Astrocyte (in vitro differentiated cells and primary cell): ENCODE measurements around the gene EN1. TPM values are rescaled to one million over a fixed set of nuclear protein-coding genes. Genes with fewer than 3 reads are reported as not detected.

ENCODE experiments used
- DNase-seq: peaks from one replicate; pipeline ENCODE4 v3.0.0-alpha.2; 2010; ENCODE audit warnings: low read depth
- FAIRE-seq: peaks from 2 replicates; lab custom pipeline; 2011; peaks lifted over from hg19 to GRCh38; lab: Jason Lieb, UNC
- H2AFZ ChIP-seq: 2 replicates; pipeline ENCODE4 v1.6.0; 2012; ENCODE audit warnings: low read depth, low read length, inconsistent platforms
- H3K27ac ChIP-seq: 2 replicates; pipeline ENCODE4 v1.5.1; 2011; ENCODE audit warnings: low read depth, low read length, inconsistent platforms
- H3K27me3 ChIP-seq: 2 replicates; pipeline ENCODE4 v1.6.0; 2011; ENCODE audit warnings: low read length, inconsistent platforms; ENCODE audit not compliant: insufficient read depth
- H3K36me3 ChIP-seq: 2 replicates; pipeline ENCODE4 v1.5.1; 2011; ENCODE audit warnings: low read length, inconsistent platforms; ENCODE audit not compliant: insufficient read depth
- H3K4me1 ChIP-seq: 2 replicates; pipeline ENCODE4 v1.5.1; 2011; ENCODE audit warnings: low read length, inconsistent platforms; ENCODE audit not compliant: insufficient read depth
- H3K4me2 ChIP-seq: 2 replicates; pipeline ENCODE4 v1.6.0; 2012; ENCODE audit warnings: low read length, inconsistent platforms
- H3K4me3 ChIP-seq: 2 replicates; pipeline ENCODE4 v1.5.1; 2011; ENCODE audit warnings: low read depth, mild to moderate bottlenecking, low read length, inconsistent platforms; ENCODE audit not compliant: insufficient read depth
- H3K79me2 ChIP-seq: 2 replicates; pipeline ENCODE4 v1.6.0; 2012; ENCODE audit warnings: mild to moderate bottlenecking, low read length, inconsistent platforms; ENCODE audit not compliant: insufficient read depth
- H3K9ac ChIP-seq: 2 replicates; pipeline ENCODE4 v1.6.0; 2012; ENCODE audit warnings: mild to moderate bottlenecking, low read length, inconsistent platforms
- H3K9me3 ChIP-seq: 2 replicates; pipeline ENCODE4 v1.5.1; 2012; ENCODE audit warnings: low read depth, mild to moderate bottlenecking, low read length, inconsistent platforms; ENCODE audit not compliant: insufficient read depth
- H4K20me1 ChIP-seq: 2 replicates; pipeline ENCODE4 v1.6.0; 2012; ENCODE audit warnings: low read length, inconsistent platforms; ENCODE audit not compliant: insufficient read depth
- H3K27ac Mint-ChIP-seq: one replicate; pipeline ENCODE4 v1.8.0; 2021; ENCODE audit warnings: mild to moderate bottlenecking, mixed read lengths; ENCODE audit not compliant: unreplicated experiment
- H3K27me3 Mint-ChIP-seq: one replicate; pipeline ENCODE4 v1.8.0; 2021; ENCODE audit warnings: low read depth, mixed read lengths; ENCODE audit not compliant: unreplicated experiment
- H3K36me3 Mint-ChIP-seq: one replicate; pipeline ENCODE4 v1.8.0; 2021; ENCODE audit warnings: low read depth, mixed read lengths; ENCODE audit not compliant: unreplicated experiment
- H3K4me1 Mint-ChIP-seq: one replicate; pipeline ENCODE4 v1.8.0; 2021; ENCODE audit warnings: low read depth, mixed read lengths; ENCODE audit not compliant: unreplicated experiment
- H3K4me3 Mint-ChIP-seq: one replicate; pipeline ENCODE4 v1.8.0; 2021; ENCODE audit warnings: mild to moderate bottlenecking, moderate library complexity, mixed read lengths; ENCODE audit not compliant: unreplicated experiment
- H3K9me3 Mint-ChIP-seq: one replicate; pipeline ENCODE4 v1.8.0; 2021; ENCODE audit warnings: mild to moderate bottlenecking, mixed read lengths; ENCODE audit not compliant: unreplicated experiment
- CTCF ChIP-seq: IDR thresholded peaks from 2 replicates; pipeline ENCODE4 v1.5.1; 2011; ENCODE audit warnings: low read depth, mild to moderate bottlenecking, inconsistent platforms, low read length, moderate library complexity; ENCODE audit not compliant: insufficient read depth
- EZH2 ChIP-seq: IDR thresholded peaks from 2 replicates; pipeline ENCODE4 v1.6.1; 2012; ENCODE audit warnings: mild to moderate bottlenecking, low read length, inconsistent platforms; ENCODE audit not compliant: insufficient read depth
- total RNA-seq: library from RNA; stranded (reverse); gene quantifications from 2 replicates; pipeline ENCODE4 v1.2.1, GENCODE V29; 2021

Gene EN1
- total RNA-seq, 1 donor from 2014 or later, result 0.09 TPM

DNA sequence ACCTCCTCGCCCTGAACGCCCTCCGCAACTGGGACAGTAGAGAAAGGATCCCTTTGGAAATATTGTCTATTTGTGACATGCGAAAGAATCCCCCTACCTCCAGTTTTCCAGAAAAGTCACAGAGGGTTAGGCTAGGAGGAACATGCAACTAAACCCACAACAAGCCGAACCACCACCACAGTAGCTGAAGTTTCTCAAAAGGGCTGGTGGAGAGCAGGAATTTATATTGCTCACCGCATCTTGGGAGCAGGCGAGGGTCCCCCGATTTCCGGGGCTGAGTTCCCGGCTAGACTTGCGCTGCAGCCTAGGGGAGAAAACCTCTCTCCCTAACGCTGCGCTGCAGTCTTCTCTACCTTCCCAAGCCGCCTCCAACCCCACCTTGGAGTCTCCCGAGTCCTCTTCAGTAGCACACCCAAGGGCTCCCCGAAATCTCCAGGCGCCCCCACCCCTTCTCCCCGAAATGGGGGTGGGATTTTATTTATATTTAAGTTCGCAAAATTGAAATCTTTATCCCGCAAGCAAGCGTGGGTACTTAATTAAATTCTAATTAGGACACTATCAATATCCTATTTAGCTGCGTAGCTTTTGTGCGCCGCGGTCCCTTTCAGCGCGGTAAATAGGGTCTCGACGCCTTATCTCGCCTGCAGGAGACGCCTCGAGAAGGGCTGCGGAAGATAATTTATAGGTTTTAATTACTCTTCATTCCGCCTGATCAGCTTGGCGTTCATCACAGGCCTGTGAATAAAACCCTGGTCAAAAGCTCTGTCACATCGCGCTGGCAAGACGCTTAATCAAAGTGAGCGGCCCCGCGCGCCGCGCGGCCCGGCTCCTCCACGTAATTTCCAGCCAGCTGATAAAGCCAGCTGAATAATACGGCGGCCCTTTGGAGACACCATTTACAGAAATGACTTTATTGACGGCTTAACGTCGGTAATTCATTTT, 2.0 kb upstream of the EN1 start:
- Histone ChIP-seq H4K20me1 (peaks cover 4% of the 10 kb centered on the region), H3K4me2 (peak overlapping the region; percentile 85), H2AFZ (no peak overlapping the region), H3K9me3 (peaks cover 3% of the 10 kb centered on the region), H3K27ac (no peak overlapping the region), H3K27me3 (peaks cover 84% of the 10 kb centered on the region), H3K9ac (peak overlapping the region; percentile 47), H3K4me3 (no peak overlapping the region), H3K36me3 (no peaks in the 10 kb centered on the region), H3K4me1 (peaks cover 2% of the 10 kb centered on the region), H3K79me2 (peaks cover 17% of the 10 kb centered on the region)
- FAIRE-seq (no peak), DNase-seq (no peak)
- peaks cover 2% of the 10 kb centered on the region for H3K4me1 Mint-ChIP-seq
- peaks cover 87% of the 10 kb centered on the region for H3K27me3 Mint-ChIP-seq
- peak overlapping the region; percentile 83 for H3K27ac Mint-ChIP-seq
- peaks cover 36% of the 10 kb centered on the region for H3K9me3 Mint-ChIP-seq
- peaks cover 2% of the 10 kb centered on the region for H3K36me3 Mint-ChIP-seq
- no peak overlapping the region for H3K4me3 Mint-ChIP-seq
- TF ChIP-seq CTCF (no peak), EZH2 (no peak)

DNA sequence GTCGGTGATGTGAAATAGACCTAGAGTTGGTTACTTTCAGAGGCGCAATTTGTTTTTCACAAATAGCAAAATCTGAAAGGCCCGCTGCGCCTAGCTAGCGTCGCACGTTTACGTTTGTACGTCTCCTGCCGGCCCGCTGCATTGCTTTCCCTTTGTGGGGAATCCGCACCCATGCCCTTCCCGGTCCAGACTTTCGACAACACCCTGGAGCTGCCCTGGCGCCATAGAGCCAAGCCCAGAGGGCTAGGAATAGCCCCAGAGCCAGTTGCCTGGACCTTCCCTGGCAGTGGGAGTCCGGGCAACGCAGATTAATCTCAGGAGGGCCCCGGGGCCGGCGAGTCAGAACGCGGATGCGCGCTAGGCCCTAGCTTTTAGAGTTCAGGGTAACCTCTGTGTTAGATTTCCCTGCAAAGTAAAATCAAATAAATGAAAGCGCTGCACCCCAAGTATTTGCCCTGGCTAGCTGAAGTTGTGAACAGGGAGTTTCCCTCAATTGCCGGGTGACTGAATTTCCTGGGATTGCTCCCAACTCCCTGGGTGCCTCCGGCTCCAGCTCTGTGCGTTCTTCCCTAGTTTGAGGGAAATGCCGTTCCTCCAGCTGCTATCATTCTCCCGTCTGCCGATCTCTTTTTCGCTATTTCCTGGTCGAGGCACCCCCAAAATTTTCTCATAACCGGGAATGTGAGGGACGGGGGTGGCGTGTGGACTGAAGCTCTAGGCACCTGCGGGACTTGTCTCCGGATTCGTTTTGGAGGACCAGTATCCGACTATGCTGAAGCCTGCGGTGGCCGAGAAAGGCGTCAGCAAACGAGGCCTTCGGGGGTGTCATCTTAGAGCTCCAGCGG, 1.2 kb upstream of the EN1 start:
- peaks cover 83% of the 10 kb centered on the region for H3K27me3 ChIP-seq
- H3K9me3 ChIP-seq, result peaks cover 3% of the 10 kb centered on the region
- H4K20me1 ChIP-seq, result peaks cover 12% of the 10 kb centered on the region
- H3K27me3 Mint-ChIP-seq, result peaks cover 86% of the 10 kb centered on the region
- peak overlapping the region; percentile 31 for H3K4me3 ChIP-seq
- no peaks in the 10 kb centered on the region for H3K36me3 ChIP-seq
- DNase-seq (no peak), FAIRE-seq (no peak)
- H3K36me3 Mint-ChIP-seq, result peaks cover 2% of the 10 kb centered on the region
- H3K4me2 ChIP-seq, result peak overlapping the region; percentile 85
- peak overlapping the region; percentile 41 for H2AFZ ChIP-seq
- H3K4me1 ChIP-seq, result peaks cover 6% of the 10 kb centered on the region
- peaks cover 41% of the 10 kb centered on the region for H3K9me3 Mint-ChIP-seq
- peak; percentile 84 for TF ChIP-seq EZH2
- no peak for TF ChIP-seq CTCF
- H3K9ac ChIP-seq, result peak overlapping the region; percentile 47
- peak overlapping the region; percentile 83 for H3K27ac Mint-ChIP-seq
- H3K27ac ChIP-seq, result no peak overlapping the region
- H3K79me2 ChIP-seq, result peaks cover 26% of the 10 kb centered on the region
- H3K4me1 Mint-ChIP-seq, result peaks cover 2% of the 10 kb centered on the region
- no peak overlapping the region for H3K4me3 Mint-ChIP-seq
